GM19025 (cell line): ENCODE data around the gene ALK.

ENCODE experiments used
- ATAC-seq: cut with Tn5 transposase; IDR thresholded peaks from one replicate; pipeline ENCODE4 v1.9.1; 2021; ENCODE audit warnings: mild to moderate bottlenecking, low read depth, moderate library complexity; ENCODE audit not compliant: unreplicated experiment

The ALK gene

GRCh38 chr2:29664578-29664977, 256.8 kb downstream of the ALK start:
- ATAC-seq: no peak

- ATAC-seq: no peak
Measured at GRCh38 chr2:29663268-29663667, 258.1 kb downstream of the ALK start.

- ATAC-seq: no peak
Measured at GRCh38 chr2:29662861-29663260, 258.5 kb downstream of the ALK start.

- ATAC-seq: no peak
Measured at GRCh38 chr2:29660201-29660600, 261.2 kb downstream of the ALK start.

GRCh38 chr2:29659178-29659577, 262.2 kb downstream of the ALK start:
- no peak for ATAC-seq

GRCh38 chr2:29657674-29658073, 263.7 kb downstream of the ALK start:
- no peak for ATAC-seq

- no peak for ATAC-seq
Measured at GRCh38 chr2:29655391-29656086, 265.8 kb downstream of the ALK start.

GRCh38 chr2:29650631-29651097, 270.7 kb downstream of the ALK start:
- no peak for ATAC-seq

GRCh38 chr2:29644949-29645348, 276.4 kb downstream of the ALK start:
- no peak for ATAC-seq

- no peak for ATAC-seq
Measured at GRCh38 chr2:29643196-29643595, 278.2 kb downstream of the ALK start.

- ATAC-seq: no peak
Measured at GRCh38 chr2:29640360-29640759, 281.0 kb downstream of the ALK start.

- no peak for ATAC-seq
Measured at GRCh38 chr2:29638641-29639040, 282.7 kb downstream of the ALK start.

GRCh38 chr2:29634916-29635315, 286.5 kb downstream of the ALK start:
- ATAC-seq: no peak

GRCh38 chr2:29632018-29632417, 289.4 kb downstream of the ALK start:
- no peak for ATAC-seq

- no peak for ATAC-seq
Measured at GRCh38 chr2:29629495-29629894, 291.9 kb downstream of the ALK start.

GRCh38 chr2:29628862-29629261, 292.5 kb downstream of the ALK start:
- ATAC-seq: no peak

- ATAC-seq: no peak
Measured at GRCh38 chr2:29628108-29628745, 293.2 kb downstream of the ALK start.

- no peak for ATAC-seq
Measured at GRCh38 chr2:29627279-29627711, 294.1 kb downstream of the ALK start.

- no peak for ATAC-seq
Measured at GRCh38 chr2:29620890-29621289, 300.5 kb downstream of the ALK start.

- no peak for ATAC-seq
Measured at GRCh38 chr2:29619689-29620088, 301.7 kb downstream of the ALK start.

GRCh38 chr2:29618024-29618423, 303.4 kb downstream of the ALK start:
- no peak for ATAC-seq

GRCh38 chr2:29617351-29617750, 304.0 kb downstream of the ALK start:
- no peak for ATAC-seq
